SKM-1 (cell line): ENCODE results near the gene GLRA3.
"Not testable (repeated sequence)": the region's sequence is repeated elsewhere in the genome, so short reads cannot be mapped to it uniquely, and the experiment has no call there.

Experiments
- DNase-seq: peaks from one replicate; lab custom pipeline; 2025; ENCODE audit not compliant: unreplicated experiment; lab: John Stamatoyannopoulos, UW

The GLRA3 gene

GRCh38 chr4:174669270-174669669, 159.8 kb downstream of the GLRA3 start:
- no peak for DNase-seq

GRCh38 chr4:174665799-174666198, 163.2 kb downstream of the GLRA3 start:
- DNase-seq = no peak

- no peak for DNase-seq
Measured at GRCh38 chr4:174663216-174663615, 165.8 kb downstream of the GLRA3 start.

- DNase-seq = peak; percentile 74
Measured at GRCh38 chr4:174658246-174658645, 170.8 kb downstream of the GLRA3 start.

- no peak for DNase-seq
Measured at GRCh38 chr4:174657472-174657871, 171.6 kb downstream of the GLRA3 start.

GRCh38 chr4:174654634-174655033, 174.4 kb downstream of the GLRA3 start:
- no peak for DNase-seq

GRCh38 chr4:174650711-174651355, 178.2 kb downstream of the GLRA3 start:
- DNase-seq = no peak

GRCh38 chr4:174648812-174649211, 180.2 kb downstream of the GLRA3 start:
- DNase-seq = no peak

GRCh38 chr4:174646326-174646725, 182.7 kb downstream of the GLRA3 start:
- DNase-seq = no peak

- DNase-seq = no peak
Measured at GRCh38 chr4:174640146-174640545, 188.9 kb downstream of the GLRA3 start.

GRCh38 chr4:174635732-174636131, 193.3 kb downstream of the GLRA3 start:
- DNase-seq = no peak

- no peak for DNase-seq
Measured at GRCh38 chr4:174633399-174633798, 195.6 kb downstream of the GLRA3 start.

- DNase-seq = peak; percentile 17
Measured at GRCh38 chr4:174631901-174632758, 196.9 kb downstream of the GLRA3 start.

GRCh38 chr4:174629907-174630450, 199.1 kb downstream of the GLRA3 start:
- DNase-seq = not testable (repeated sequence)

- DNase-seq = no peak
Measured at GRCh38 chr4:174629265-174629664, 199.8 kb downstream of the GLRA3 start.

GRCh38 chr4:174628191-174628590, 200.9 kb downstream of the GLRA3 start:
- no peak for DNase-seq

GRCh38 chr4:174627473-174627872, 201.6 kb downstream of the GLRA3 start:
- no peak for DNase-seq

GRCh38 chr4:174626342-174627008, 202.6 kb downstream of the GLRA3 start:
- no peak for DNase-seq

- DNase-seq = no peak
Measured at GRCh38 chr4:174616661-174617060, 212.4 kb downstream of the GLRA3 start.

- DNase-seq = peak; percentile 52
Measured at GRCh38 chr4:174613979-174614378, 215.1 kb downstream of the GLRA3 start.

- no peak for DNase-seq
Measured at GRCh38 chr4:174611792-174612191, 217.3 kb downstream of the GLRA3 start.

GRCh38 chr4:174607792-174608191, 221.3 kb downstream of the GLRA3 start:
- DNase-seq = no peak
